GM23338 (cell line): ENCODE data around the gene SOCS2. TPM values are rescaled to one million over a fixed set of nuclear protein-coding genes. Genes with fewer than 3 reads are reported as not detected.

ENCODE experiments used
- ATAC-seq: fragments of 200-7000 bp; cut with Tn5 transposase; 3 replicates; pipeline ENCODE4 v1.9.1; 2020
- DNase-seq: peaks from one replicate; pipeline ENCODE4 v3.0.0-alpha.2; 2015; ENCODE audit warnings: low spot score
- H2AFZ ChIP-seq: fragments of 200-600 bp; sonication (generic); 2 replicates; pipeline ENCODE4 v1.8.0; 2016; ENCODE audit warnings: antibody characterized with exemption, mild to moderate bottlenecking, moderate library complexity
- H3F3A ChIP-seq: fragments of 200-600 bp; sonication (generic); replicated peaks from 2 replicates; pipeline ENCODE4 v1.8.0; 2017; ENCODE audit warnings: antibody characterized with exemption, mixed run types, low read depth
- H3K27ac ChIP-seq: fragments of 200-600 bp; sonication (generic); 2 replicates; pipeline ENCODE4 v1.6.1; 2016; ENCODE audit warnings: low read depth
- H3K27me3 ChIP-seq: fragments of 200-600 bp; sonication (generic); 2 replicates; pipeline ENCODE4 v1.8.0; 2016; ENCODE audit warnings: mild to moderate bottlenecking, mixed run types, moderate library complexity; ENCODE audit not compliant: insufficient read depth
- H3K36me3 ChIP-seq: fragments of 200-600 bp; sonication (generic); 2 replicates; pipeline ENCODE4 v1.8.0; 2016; ENCODE audit warnings: mild to moderate bottlenecking; ENCODE audit not compliant: insufficient read depth
- H3K4me1 ChIP-seq: fragments of 200-600 bp; sonication (generic); 2 replicates; pipeline ENCODE4 v1.8.0; 2016; ENCODE audit warnings: mild to moderate bottlenecking, moderate library complexity; ENCODE audit not compliant: insufficient read depth
- H3K4me2 ChIP-seq: fragments of 200-600 bp; sonication (generic); 2 replicates; pipeline ENCODE4 v1.7.1; 2017; ENCODE audit warnings: mixed run types
- H3K4me3 ChIP-seq: fragments of 200-600 bp; sonication (generic); 2 replicates; pipeline ENCODE4 v1.6.1; 2016; ENCODE audit warnings: mixed run types
- H3K79me2 ChIP-seq: fragments of 200-600 bp; sonication (generic); replicated peaks from 2 replicates; pipeline ENCODE4 v1.8.0; 2017; ENCODE audit warnings: mild to moderate bottlenecking; ENCODE audit not compliant: insufficient read depth
- H3K9me2 ChIP-seq: fragments of 200-600 bp; sonication (generic); 2 replicates; pipeline ENCODE4 v1.8.0; 2017; ENCODE audit not compliant: insufficient read depth
- H4K20me1 ChIP-seq: fragments of 200-600 bp; sonication (generic); replicated peaks from 2 replicates; pipeline ENCODE4 v1.8.0; 2017; ENCODE audit warnings: mild to moderate bottlenecking; ENCODE audit not compliant: insufficient read depth
- H3K27ac Mint-ChIP-seq: 2 replicates; pipeline ENCODE4 v1.8.0; 2020; ENCODE audit warnings: inconsistent platforms, mild to moderate bottlenecking, moderate library complexity, mixed read lengths
- H3K27me3 Mint-ChIP-seq: 3 replicates; pipeline ENCODE4 v1.8.0; 2022; ENCODE audit warnings: low read depth, mild to moderate bottlenecking, moderate library complexity, mixed read lengths, inconsistent platforms; ENCODE audit not compliant: insufficient read depth, poor library complexity
- H3K36me3 Mint-ChIP-seq: 3 replicates; pipeline ENCODE4 v1.8.0; 2021; ENCODE audit warnings: low read depth, mild to moderate bottlenecking, inconsistent platforms, moderate library complexity, mixed read lengths
- H3K4me1 Mint-ChIP-seq: 3 replicates; pipeline ENCODE4 v1.8.0; 2020; ENCODE audit warnings: mild to moderate bottlenecking, inconsistent platforms, mixed read lengths
- H3K4me3 Mint-ChIP-seq: 3 replicates; pipeline ENCODE4 v1.8.0; 2021; ENCODE audit warnings: moderate library complexity, mild to moderate bottlenecking, inconsistent platforms, mixed read lengths
- H3K9me3 Mint-ChIP-seq: 3 replicates; pipeline ENCODE4 v1.8.0; 2020; ENCODE audit warnings: moderate library complexity, mild to moderate bottlenecking, inconsistent platforms, mixed read lengths
- CREB1 ChIP-seq: fragments of 250-450 bp; sonication (Bioruptor Pico); IDR thresholded peaks from 2 replicates; pipeline ENCODE4 v1.5.0; 2020; ENCODE audit warnings: low read depth, mild to moderate bottlenecking, moderate library complexity
- EZH2 ChIP-seq: fragments of 200-600 bp; sonication (generic); IDR thresholded peaks from one replicate; pipeline ENCODE4 v1.8.0; 2017; ENCODE audit warnings: antibody characterized with exemption, mild to moderate bottlenecking, low read depth; ENCODE audit not compliant: unreplicated experiment
- EZH2phosphoT487 ChIP-seq: fragments of 200-600 bp; sonication (generic); IDR thresholded peaks from one replicate; pipeline ENCODE4 v1.8.1; 2018; ENCODE audit warnings: antibody characterized with exemption; ENCODE audit not compliant: unreplicated experiment
- JUNB ChIP-seq: IDR thresholded peaks from one replicate; pipeline ENCODE4 v1.6.1; 2016; ENCODE audit warnings: antibody characterized with exemption; ENCODE audit not compliant: unreplicated experiment
- NANOG ChIP-seq: IDR thresholded peaks from 2 replicates; pipeline ENCODE4 v1.6.1; 2016; ENCODE audit warnings: antibody characterized with exemption, borderline replicate concordance
- POLR2AphosphoS5 ChIP-seq: IDR thresholded peaks from 2 replicates; pipeline ENCODE4 v1.6.1; 2016; ENCODE audit warnings: antibody characterized with exemption, low read depth
- REST ChIP-seq: IDR thresholded peaks from one replicate; pipeline ENCODE4 v1.6.1; 2018; ENCODE audit warnings: antibody characterized with exemption; ENCODE audit not compliant: unreplicated experiment
- STAT1 ChIP-seq: IDR thresholded peaks from one replicate; pipeline ENCODE4 v1.6.1; 2016; ENCODE audit warnings: antibody characterized with exemption; ENCODE audit not compliant: unreplicated experiment
- ZNF114 ChIP-seq: fragments of 250-450 bp; sonication (Bioruptor Pico); IDR thresholded peaks from 2 replicates; pipeline ENCODE4 v1.5.0; 2020; ENCODE audit warnings: mild to moderate bottlenecking, moderate library complexity
- ZNF331 ChIP-seq: fragments of 250-450 bp; sonication (Bioruptor Pico); IDR thresholded peaks from 2 replicates; pipeline ENCODE4 v1.5.0; 2020; ENCODE audit warnings: low read depth, mild to moderate bottlenecking, moderate library complexity
- polyA plus RNA-seq: library from polyadenylated mRNA; unstranded; fragments of >200 nt; fragmentation: Nextera tagmentation; extraction: Ambion mirVana; gene quantifications from 2 replicates; pipeline ENCODE4 v1.2.1, GENCODE V29; 2016
- total RNA-seq: library from RNA; depleted of rRNA; stranded (reverse); fragments of >200 nt; shearing (Covaris generic); gene quantifications from 2 replicates; pipeline ENCODE4 v1.2.3, GENCODE V29; 2014
- TF ChIP-seq, protein P1 (sequence below): fragments of 250-450 bp; sonication (Bioruptor Pico); IDR thresholded peaks from 2 replicates; pipeline ENCODE4 v1.5.0; 2020; ENCODE audit warnings: mild to moderate bottlenecking, moderate library complexity
- TF ChIP-seq, protein P2 (sequence below), 2 experiments: fragments of 200-600 bp in 1 of 2; sonication (generic) in 1 of 2; conservative IDR thresholded peaks; 2 replicates each; pipeline versions ENCODE4 v1.5.1 to v1.6.1; 2016 to 2017; ENCODE audit warnings: antibody characterized with exemption in 2 of 2, low read depth in 2 of 2, mild to moderate bottlenecking in 2 of 2, moderate library complexity in 1 of 2
- TF ChIP-seq, protein P3 (sequence below): IDR thresholded peaks from 2 replicates; pipeline ENCODE4 v1.6.1; 2016; ENCODE audit warnings: antibody characterized with exemption

SOCS2 gene
- total and polyA plus RNA-seq, 2 experiments from 2014 or later, result 15.5 to 32.4 TPM

DNA sequence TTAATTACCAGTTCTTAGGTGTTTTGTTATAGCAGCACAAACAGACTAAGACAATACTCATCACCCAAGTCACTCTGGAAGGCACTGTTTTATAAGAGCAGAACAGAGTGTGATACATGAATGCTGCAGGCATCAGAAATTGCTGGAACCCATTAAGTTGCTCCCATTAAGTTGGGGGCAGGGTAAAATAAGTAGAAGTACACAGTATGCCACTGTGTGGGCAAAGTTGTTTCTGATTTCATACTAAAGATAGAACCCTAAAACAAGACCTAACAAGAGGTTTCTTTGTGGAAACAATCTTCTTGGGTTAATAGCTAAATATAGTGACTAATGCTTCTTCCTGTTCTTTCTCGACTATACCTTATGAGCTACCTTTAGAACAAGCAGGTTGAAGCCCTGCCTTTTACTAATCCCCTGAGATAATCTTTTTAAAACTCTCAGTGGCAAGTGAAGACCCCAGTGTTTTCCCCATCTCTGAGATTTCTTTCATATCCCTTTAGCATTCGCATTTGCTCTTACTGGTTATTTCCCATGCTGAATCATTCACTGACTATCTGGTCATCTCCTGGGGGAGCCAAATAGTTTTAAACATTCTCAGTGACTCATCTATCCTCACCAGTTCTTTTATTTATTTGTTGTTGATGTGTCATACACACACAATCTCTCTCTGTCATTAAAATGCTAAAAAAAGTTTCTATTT lies 52.3 kb downstream of the SOCS2 start:
- peaks cover 2% of the 10 kb centered on the region for H3K27me3 Mint-ChIP-seq
- Histone ChIP-seq H3K9me2 (peaks cover 8% of the 10 kb centered on the region; the same call in 1 of the 2 replicates), H4K20me1 (no peaks in the 10 kb centered on the region), H3K4me1 (no peaks in the 10 kb centered on the region), H3K27me3 (no peaks in the 10 kb centered on the region), H3F3A (no peaks in the 10 kb centered on the region), H3K27ac (no peak overlapping the region), H3K36me3 (no peaks in the 10 kb centered on the region; the same call in 1 of the 2 replicates), H3K4me2 (no peak overlapping the region), H3K79me2 (no peaks in the 10 kb centered on the region), H2AFZ (no peak overlapping the region), H3K4me3 (no peak overlapping the region)
- no peak overlapping the region for H3K27ac Mint-ChIP-seq
- H3K4me3 Mint-ChIP-seq, result no peak overlapping the region
- H3K9me3 Mint-ChIP-seq, result no peaks in the 10 kb centered on the region
- no peak for ATAC-seq
- TF ChIP-seq NANOG (no peak), ZNF114 (CRISPR knock-in tag) (no peak), STAT1 (no peak), JUNB (no peak), POLR2AphosphoS5 (no peak), EZH2phosphoT487 (no peak), REST (no peak), EZH2 (no peak), ZNF331 (CRISPR knock-in tag) (no peak), CREB1 (CRISPR knock-in tag) (no peak)
- TF ChIP-seq, protein P1, sequence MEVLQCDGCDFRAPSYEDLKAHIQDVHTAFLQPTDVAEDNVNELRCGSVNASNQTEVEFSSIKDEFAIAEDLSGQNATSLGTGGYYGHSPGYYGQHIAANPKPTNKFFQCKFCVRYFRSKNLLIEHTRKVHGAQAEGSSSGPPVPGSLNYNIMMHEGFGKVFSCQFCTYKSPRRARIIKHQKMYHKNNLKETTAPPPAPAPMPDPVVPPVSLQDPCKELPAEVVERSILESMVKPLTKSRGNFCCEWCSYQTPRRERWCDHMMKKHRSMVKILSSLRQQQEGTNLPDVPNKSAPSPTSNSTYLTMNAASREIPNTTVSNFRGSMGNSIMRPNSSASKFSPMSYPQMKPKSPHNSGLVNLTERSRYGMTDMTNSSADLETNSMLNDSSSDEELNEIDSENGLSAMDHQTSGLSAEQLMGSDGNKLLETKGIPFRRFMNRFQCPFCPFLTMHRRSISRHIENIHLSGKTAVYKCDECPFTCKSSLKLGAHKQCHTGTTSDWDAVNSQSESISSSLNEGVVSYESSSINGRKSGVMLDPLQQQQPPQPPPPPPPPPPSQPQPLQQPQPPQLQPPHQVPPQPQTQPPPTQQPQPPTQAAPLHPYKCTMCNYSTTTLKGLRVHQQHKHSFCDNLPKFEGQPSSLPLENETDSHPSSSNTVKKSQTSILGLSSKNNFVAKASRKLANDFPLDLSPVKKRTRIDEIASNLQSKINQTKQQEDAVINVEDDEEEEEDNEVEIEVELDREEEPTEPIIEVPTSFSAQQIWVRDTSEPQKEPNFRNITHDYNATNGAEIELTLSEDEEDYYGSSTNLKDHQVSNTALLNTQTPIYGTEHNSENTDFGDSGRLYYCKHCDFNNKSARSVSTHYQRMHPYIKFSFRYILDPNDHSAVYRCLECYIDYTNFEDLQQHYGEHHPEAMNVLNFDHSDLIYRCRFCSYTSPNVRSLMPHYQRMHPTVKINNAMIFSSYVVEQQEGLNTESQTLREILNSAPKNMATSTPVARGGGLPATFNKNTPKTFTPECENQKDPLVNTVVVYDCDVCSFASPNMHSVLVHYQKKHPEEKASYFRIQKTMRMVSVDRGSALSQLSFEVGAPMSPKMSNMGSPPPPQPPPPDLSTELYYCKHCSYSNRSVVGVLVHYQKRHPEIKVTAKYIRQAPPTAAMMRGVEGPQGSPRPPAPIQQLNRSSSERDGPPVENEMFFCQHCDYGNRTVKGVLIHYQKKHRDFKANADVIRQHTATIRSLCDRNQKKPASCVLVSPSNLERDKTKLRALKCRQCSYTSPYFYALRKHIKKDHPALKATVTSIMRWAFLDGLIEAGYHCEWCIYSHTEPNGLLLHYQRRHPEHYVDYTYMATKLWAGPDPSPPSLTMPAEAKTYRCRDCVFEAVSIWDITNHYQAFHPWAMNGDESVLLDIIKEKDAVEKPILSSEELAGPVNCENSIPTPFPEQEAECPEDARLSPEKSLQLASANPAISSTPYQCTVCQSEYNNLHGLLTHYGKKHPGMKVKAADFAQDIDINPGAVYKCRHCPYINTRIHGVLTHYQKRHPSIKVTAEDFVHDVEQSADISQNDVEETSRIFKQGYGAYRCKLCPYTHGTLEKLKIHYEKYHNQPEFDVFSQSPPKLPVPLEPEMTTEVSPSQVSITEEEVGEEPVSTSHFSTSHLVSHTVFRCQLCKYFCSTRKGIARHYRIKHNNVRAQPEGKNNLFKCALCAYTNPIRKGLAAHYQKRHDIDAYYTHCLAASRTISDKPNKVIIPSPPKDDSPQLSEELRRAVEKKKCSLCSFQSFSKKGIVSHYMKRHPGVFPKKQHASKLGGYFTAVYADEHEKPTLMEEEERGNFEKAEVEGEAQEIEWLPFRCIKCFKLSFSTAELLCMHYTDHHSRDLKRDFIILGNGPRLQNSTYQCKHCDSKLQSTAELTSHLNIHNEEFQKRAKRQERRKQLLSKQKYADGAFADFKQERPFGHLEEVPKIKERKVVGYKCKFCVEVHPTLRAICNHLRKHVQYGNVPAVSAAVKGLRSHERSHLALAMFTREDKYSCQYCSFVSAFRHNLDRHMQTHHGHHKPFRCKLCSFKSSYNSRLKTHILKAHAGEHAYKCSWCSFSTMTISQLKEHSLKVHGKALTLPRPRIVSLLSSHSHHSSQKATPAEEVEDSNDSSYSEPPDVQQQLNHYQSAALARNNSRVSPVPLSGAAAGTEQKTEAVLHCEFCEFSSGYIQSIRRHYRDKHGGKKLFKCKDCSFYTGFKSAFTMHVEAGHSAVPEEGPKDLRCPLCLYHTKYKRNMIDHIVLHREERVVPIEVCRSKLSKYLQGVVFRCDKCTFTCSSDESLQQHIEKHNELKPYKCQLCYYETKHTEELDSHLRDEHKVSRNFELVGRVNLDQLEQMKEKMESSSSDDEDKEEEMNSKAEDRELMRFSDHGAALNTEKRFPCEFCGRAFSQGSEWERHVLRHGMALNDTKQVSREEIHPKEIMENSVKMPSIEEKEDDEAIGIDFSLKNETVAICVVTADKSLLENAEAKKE (CRISPR knock-in tag), result no peak
- TF ChIP-seq, protein P2, sequence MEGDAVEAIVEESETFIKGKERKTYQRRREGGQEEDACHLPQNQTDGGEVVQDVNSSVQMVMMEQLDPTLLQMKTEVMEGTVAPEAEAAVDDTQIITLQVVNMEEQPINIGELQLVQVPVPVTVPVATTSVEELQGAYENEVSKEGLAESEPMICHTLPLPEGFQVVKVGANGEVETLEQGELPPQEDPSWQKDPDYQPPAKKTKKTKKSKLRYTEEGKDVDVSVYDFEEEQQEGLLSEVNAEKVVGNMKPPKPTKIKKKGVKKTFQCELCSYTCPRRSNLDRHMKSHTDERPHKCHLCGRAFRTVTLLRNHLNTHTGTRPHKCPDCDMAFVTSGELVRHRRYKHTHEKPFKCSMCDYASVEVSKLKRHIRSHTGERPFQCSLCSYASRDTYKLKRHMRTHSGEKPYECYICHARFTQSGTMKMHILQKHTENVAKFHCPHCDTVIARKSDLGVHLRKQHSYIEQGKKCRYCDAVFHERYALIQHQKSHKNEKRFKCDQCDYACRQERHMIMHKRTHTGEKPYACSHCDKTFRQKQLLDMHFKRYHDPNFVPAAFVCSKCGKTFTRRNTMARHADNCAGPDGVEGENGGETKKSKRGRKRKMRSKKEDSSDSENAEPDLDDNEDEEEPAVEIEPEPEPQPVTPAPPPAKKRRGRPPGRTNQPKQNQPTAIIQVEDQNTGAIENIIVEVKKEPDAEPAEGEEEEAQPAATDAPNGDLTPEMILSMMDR (conservative IDR thresholded peaks at IDR 0.05; ENCODE audit: low read depth in 2 of 2), result no peak
- TF ChIP-seq, protein P3, sequence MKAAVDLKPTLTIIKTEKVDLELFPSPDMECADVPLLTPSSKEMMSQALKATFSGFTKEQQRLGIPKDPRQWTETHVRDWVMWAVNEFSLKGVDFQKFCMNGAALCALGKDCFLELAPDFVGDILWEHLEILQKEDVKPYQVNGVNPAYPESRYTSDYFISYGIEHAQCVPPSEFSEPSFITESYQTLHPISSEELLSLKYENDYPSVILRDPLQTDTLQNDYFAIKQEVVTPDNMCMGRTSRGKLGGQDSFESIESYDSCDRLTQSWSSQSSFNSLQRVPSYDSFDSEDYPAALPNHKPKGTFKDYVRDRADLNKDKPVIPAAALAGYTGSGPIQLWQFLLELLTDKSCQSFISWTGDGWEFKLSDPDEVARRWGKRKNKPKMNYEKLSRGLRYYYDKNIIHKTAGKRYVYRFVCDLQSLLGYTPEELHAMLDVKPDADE, result no peak
- peaks cover 5% of the 10 kb centered on the region; the same call in 2 of the 3 replicates for H3K4me1 Mint-ChIP-seq
- no peak for DNase-seq
- no peaks in the 10 kb centered on the region for H3K36me3 Mint-ChIP-seq
